ENCODE results near the gene IGF2BP3.

- TF ChIP-seq EZH2 (IDR thresholded peaks at IDR 0.05; ENCODE audit: low read length) = no peak
- no peak for TF ChIP-seq CTCF (optimal IDR thresholded peaks at IDR 0.05 in 1 of 3, IDR thresholded peaks at IDR 0.05 in 1 of 3, conservative IDR thresholded peaks at IDR 0.05 in 1 of 3; ENCODE audit: extremely low read depth in 1 of 3, insufficient read depth in 2 of 3, low read length in 3 of 3)
These were observed 89.7 kb downstream of the IGF2BP3 start for GRCh38 chr7:23380556-23380955.

All from keratinocyte (primary cell).